IPS DF 4.7 (cell line): ENCODE results near the gene DTNBP1.

Experiments
- DNase-seq: peaks from one replicate; pipeline ENCODE4 v3.0.0-alpha.2; 2013; ENCODE audit warnings: low spot score; ENCODE audit errors: extremely low read depth

The DTNBP1 gene

GRCh38 chr6:15626160-15626559 lies 36.7 kb downstream of the DTNBP1 start:
- no peak for DNase-seq

- no peak for DNase-seq
Observed at GRCh38 chr6:15623276-15624116, 39.3 kb downstream of the DTNBP1 start.

DNA sequence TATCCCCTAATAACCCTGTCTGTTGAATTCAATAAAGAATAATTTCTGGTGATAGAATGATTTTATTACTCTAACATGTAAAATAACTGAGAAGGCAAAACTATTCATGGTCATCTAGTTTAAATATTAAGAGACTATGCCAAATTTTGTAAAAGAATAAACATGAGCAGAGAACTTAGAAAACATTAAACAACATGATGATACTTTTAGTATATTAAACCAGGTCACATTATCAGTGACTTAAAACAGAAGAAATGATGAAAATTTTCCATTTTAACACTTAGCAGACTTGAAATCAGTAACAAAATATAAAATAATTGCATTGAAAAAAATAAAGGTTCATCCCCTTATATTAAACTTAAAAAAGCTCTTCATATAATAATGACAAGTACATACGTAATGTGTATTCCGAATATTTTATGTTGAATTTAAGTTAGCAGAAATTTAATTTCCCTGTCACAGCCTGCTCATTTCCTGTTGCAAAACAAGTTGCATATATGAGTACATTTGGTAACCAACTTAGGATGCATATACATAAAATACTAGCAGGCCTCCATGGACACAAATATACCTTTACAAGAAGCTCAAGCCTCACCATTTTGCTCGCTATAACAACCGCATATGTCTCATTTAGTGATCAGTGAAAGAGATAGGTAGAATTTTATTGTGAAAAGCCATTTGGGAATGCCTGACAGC lies 40.6 kb downstream of the DTNBP1 start:
- DNase-seq: no peak

DNA sequence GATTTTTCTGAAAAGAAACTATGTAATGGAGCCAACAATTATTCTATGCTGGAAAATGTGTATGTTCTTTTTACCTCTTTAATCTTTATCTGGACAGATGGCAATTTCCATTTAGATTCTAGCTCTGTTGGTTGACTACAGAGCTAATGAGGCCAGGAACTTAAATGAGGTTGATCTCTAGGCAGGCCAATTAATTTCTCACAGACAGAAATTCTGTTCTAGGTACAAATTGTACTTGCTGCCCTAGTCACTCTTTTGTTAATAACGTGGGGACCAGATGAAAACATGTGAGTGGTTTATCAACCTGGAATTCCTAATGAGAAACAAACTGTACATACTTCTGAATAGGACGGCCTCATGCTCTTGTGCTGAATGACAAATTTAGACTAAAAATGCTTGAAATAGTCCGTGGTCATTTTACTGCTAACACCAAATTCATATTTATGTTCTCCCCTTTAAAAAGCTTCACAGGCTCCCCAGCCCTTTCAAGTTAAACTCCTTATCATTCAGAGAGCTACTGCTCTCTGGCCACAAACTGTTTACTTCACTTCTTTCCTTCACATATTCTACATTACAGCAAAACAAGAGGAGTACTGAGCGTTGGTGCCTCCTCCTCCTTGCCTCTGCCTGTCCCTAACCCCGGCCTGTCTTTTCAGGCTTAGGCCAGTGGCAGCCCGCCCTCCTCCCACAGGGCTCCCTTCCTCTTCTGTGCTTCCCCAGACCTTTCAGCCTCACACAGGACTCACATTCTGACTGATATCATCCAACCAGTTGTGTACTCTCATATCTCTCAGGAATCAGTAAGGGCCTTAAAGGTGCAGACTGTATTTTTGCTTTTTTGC lies 41.4 kb downstream of the DTNBP1 start:
- DNase-seq: no peak

DNA sequence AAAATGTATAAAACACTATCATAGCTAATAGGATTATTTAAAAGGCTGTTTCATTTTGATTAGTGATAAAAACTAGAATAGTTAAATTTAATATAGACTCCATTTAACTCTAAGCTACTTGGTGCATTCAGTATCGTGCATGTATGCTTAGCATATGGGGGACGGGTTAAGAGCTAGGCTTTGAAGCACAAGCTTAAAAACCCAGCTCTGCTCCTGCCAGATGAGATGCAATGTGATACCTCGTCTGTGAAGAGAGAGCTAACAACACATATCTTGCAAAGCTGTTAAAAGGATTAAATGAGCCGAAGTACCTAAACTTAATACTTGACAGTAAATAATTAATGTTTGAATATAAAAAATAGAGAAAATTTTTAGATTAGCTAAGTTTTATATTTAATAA lies 42.2 kb downstream of the DTNBP1 start:
- DNase-seq: no peak

DNA sequence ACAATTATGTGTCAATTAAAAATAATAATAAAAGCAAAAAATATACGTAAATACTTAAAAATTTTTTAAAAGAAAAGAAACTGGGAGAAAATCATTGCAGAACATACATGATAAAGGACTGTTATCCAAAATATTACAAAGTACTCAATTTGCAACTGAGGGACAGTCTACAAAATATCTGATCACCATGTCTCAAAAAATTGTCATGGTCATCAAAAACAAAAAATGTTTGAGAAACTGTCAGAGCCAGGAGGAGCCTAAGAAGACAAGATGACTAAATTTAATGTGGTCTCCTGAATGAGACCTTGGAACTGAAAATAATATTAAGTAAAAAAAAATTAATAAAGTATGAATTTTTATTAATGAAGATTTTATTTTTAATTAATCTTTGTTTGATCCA lies 43.5 kb downstream of the DTNBP1 start:
- no peak for DNase-seq

DNA sequence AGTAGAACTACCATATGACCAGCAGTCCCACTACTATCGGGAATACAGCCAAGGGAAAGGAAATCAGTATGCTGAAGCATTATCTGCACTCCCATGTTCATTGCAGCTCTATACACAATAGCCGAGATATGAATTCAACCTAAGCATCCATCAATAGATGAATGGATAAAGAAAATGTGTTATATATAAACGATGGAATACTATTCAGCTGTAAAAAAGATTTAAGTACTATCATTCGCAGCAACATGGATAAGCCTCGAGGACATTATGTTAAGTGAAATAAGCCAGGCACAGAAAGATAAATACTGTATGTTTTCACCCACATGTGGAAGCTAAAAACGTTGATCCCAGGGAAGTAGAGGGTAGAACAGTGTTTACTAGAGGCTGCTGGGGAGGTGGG lies 44.1 kb downstream of the DTNBP1 start:
- DNase-seq: no peak

DNA sequence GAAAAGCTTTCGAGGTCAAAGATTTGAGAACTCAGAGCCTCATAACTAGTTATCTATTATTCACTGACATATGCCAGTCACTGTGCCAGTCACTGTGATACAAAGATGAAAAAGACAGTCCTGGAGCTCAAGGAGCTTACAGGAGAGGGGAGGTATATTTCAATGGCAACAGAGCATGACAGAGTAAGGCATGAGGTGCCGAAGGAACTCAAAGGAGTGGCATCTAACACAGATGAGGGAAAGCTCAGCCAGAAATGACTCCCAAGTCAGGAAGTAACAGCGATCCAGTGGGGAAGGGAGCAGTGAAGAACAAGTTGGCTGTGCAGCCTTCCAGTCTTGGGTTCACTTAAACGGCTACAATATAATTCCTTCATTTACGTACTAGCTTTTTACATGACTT lies 46.6 kb downstream of the DTNBP1 start:
- DNase-seq: no peak

GRCh38 chr6:15615802-15616201 lies 47.0 kb downstream of the DTNBP1 start:
- DNase-seq: no peak

- DNase-seq: no peak
Observed at GRCh38 chr6:15614277-15614676, 48.6 kb downstream of the DTNBP1 start.

DNA sequence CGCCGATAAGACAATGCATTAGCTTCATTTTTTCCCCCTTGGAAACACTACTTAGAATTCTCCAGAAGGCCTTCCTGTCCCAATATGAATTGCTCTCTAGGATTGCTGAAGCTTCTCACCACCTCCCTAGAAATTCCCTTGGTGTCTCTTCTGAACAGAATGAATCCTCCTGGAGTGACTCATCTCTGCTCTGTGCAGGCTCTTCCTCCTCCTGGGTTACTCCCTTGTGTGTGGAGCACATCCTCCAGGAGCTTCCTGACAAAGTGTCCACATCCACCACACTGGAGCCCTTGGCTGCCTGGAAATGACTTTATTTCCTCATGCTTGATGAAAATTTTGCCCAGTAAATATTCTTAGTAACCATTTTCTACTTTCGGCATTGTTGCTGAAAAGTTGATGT lies 54.4 kb downstream of the DTNBP1 start:
- no peak for DNase-seq

DNA sequence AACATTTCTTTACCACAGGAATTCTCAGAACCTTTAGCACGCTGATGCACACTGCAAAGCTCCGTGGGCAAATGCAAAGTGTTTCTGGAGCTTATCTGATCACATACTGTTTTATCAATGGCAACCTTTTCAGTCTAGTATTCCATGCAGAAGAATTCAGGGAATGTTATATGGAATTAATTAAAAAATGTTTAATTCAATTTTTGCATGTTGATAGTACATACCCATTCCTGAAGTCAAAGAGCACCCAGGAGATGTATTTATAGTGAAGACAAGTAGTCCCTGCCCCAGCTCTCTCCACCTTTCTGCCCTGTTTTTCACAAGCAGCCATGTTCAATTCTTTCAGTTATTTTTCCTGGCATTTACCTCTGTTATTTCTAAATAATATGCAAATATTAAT lies 55.2 kb downstream of the DTNBP1 start:
- no peak for DNase-seq

DNA sequence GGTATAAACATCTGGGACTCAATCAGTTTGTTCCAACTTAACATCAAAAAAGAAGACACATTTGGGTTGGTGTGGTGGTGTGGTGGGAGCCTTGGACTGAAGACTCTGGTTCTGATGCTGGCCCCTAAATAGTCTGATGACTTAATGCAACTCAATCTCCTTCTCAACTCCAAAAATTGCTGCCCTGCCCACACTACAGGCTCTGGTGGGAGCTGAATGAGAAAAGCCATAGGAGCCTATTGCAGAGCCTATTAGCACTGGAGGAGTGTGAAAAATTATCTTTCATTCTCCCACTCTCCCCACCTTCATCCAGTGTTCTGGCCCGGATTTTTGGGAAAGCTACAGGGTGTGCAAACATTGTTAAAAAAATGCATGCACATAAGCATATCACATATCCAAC lies 56.5 kb downstream of the DTNBP1 start:
- DNase-seq: no peak

- DNase-seq: no peak
Observed at GRCh38 chr6:15604843-15605242, 58.0 kb downstream of the DTNBP1 start.

DNA sequence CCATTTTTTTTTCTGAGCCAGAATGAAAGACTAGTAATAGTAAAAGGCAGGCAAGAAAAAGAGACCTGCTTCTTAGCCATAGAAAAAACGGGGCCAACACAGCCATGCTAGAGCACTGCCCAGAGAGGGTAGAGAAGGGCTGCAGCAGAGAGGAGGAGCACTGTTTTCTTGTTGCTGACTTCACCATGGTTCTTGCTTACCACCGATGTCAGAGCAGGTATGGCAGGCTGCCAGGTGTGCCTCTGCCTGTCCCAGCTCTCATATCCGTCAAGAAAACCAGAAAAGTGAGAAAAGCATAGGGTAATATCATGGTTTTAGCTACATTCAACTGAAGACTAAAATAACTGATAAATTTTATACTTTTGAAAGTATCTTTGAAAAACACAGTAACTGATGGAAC lies 60.7 kb downstream of the DTNBP1 start:
- DNase-seq: no peak

DNA sequence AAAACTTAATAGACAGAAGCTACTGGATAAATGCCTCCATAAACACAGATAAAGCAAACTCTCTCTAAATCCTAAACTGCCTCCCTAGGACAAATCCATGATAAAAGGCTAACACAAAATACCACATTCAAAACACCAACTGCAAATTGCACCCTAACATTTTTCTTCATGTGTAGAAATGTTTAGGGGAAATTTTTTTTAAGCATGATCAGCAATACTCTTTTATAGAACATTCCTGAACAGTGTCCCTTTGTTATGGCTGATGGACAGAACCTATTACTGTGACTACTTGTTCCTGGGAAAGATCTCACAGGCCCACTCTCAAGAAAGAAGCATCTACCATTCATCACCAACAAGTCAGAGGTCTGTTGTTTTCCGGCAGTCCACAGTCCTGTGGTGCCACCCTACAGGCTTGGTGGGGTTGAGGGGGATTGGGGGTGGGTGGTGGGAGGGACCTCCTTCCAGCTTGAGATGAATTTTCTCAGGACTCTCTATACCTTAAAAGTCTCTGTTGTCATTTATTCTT lies 64.5 kb downstream of the DTNBP1 start:
- no peak for DNase-seq

DNA sequence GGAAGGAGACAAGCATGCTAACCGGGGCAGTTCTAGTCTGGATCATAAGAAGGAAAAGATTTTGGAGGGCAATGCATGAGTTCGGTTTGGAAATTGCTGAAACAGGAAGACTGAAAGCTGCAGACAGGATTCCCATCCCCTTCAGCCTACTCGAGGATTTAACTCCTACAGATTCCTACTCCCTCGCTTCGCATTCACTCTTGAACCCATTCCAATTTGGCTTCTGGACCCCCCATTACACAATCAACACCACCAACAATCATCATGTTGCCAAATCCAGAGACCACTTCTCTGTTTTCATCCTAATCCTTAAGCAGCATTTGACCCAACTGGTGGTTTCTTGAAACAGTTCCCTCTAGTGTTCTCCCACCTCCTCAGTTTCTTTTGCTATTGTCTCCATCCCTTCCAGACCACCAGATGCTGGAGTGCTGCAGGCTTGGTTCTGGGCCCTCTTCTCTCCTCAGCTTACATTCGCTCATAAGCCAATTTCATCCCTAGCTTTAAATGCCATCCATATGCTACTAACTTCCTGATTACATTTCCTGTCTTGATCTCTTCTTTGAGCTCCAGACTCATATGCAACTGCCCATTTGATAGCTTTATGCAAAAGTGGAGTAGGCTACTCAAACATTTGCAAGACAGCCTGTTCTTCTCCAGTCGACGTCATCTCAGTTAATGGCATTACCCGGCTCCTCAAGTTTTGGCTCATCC lies 66.5 kb downstream of the DTNBP1 start:
- no peak for DNase-seq

GRCh38 chr6:15595461-15596173 lies 67.2 kb downstream of the DTNBP1 start:
- no peak for DNase-seq

- DNase-seq: no peak
Observed at GRCh38 chr6:15594512-15595259, 68.1 kb downstream of the DTNBP1 start.

DNA sequence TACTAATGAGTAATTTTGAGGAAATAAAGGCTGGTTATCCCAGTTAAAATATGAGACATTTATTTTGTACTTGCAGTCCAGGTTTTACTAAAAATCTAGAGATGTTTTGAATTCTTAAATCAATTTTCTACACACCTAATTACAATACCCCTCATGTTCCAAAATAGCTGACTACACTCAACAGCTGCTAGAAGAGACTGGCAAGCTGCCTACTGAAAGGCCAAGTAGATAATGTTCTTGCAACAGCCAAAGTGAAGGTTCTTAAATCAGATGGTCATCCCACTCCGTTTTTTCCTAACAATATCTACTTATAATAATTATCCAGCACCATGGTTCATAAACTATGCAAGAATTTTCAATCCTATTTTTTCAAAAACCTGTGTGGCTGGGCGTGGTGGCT lies 69.0 kb downstream of the DTNBP1 start:
- DNase-seq: no peak
